Measurements from ENCODE around the gene TP53AIP1.

TP53AIP1 gene

DNA sequence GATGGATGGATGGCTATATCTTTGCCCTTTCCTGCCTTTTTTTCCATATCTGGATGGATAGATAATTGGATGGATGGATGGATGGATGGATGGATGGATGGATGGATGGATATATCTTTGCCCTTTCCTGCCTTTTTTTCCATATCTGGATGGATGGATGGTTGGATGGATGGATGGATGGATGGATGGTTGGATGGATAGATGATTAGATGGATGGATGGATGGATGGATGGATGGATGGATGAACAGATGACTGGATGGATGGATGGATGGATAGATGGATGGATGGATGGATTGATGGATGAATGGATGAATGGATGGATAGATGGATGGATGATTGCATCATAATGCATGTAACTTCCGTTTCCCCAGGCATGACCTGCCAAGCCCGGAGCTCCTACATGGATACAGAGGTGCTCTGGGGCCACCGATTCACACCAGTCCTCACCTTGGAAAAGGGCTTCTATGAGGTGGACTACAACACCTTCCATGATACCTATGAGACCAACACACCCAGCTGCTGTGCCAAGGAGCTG lies 26.6 kb downstream of the TP53AIP1 start:
- Histone ChIP-seq H4K8ac (ENCODE audit: low read depth, low read length) (no peak overlapping the region), H2BK5ac (ENCODE audit: low read length) (no peak overlapping the region), H3K4me2 (ENCODE audit: insufficient read depth, low read length, poor library complexity, severe bottlenecking) (no peak overlapping the region), H2AK5ac (ENCODE audit: low read depth, low read length) (peak overlapping the region; percentile 61), H3K4me1 (ENCODE audit: control insufficient read depth in 2 of 2, insufficient read depth in 1 of 2, low read depth in 1 of 2, low read length in 2 of 2) (peaks cover 0 to 5% of the 10 kb centered on the region in 2 donors), H2BK15ac (ENCODE audit: low read length) (no peak overlapping the region), H3K23ac (ENCODE audit: low read depth, low read length, poor library complexity) (no peak overlapping the region), H3K18ac (ENCODE audit: low read length) (no peak overlapping the region), H3K9me3 (replicated peaks in 1 of 2; ENCODE audit: control insufficient read depth in 2 of 2, insufficient read depth in 1 of 2, low read depth in 1 of 2, low read length in 2 of 2) (peaks cover 0 to 6% of the 10 kb centered on the region in 2 donors), H2AFZ (ENCODE audit: low read length) (no peak overlapping the region), H3K27me3 (ENCODE audit: control insufficient read depth in 3 of 3, insufficient read depth in 3 of 3, low read depth in 1 of 3, low read length in 3 of 3) (peaks cover 0 to 22% (median 0%) of the 10 kb centered on the region in 3 experiments), H2BK120ac (ENCODE audit: low read depth, low read length) (no peak overlapping the region), H3K14ac (ENCODE audit: low read length) (no peak overlapping the region), H3K4me3 (ENCODE audit: low read length in 2 of 2) (no peak overlapping the region), H4K91ac (ENCODE audit: low read depth, low read length, poor library complexity) (peak overlapping the region; percentile 13), H3K4ac (ENCODE audit: low read length) (no peak overlapping the region), H3K9ac (ENCODE audit: low read depth, low read length, poor library complexity) (no peak overlapping the region), H3K79me1 (ENCODE audit: low read depth, low read length) (no peaks in the 10 kb centered on the region), H3K27ac (replicated peaks; ENCODE audit: low read length) (no peak overlapping the region), H2BK12ac (ENCODE audit: low read length) (no peak overlapping the region), H3K36me3 (replicated peaks in 1 of 2; ENCODE audit: control insufficient read depth in 2 of 2, insufficient read depth in 2 of 2, low read length in 2 of 2) (no peaks in the 10 kb centered on the region)
- no CpG with 5 or more reads among the region's 3 CpGs for WGBS, 2 donors (ENCODE audit: extremely low coverage in 2 of 2, insufficient read length in 2 of 2, insufficient replicate concordance in 1 of 2)
- no peak for DNase-seq (ENCODE audit: low spot score)

DNA sequence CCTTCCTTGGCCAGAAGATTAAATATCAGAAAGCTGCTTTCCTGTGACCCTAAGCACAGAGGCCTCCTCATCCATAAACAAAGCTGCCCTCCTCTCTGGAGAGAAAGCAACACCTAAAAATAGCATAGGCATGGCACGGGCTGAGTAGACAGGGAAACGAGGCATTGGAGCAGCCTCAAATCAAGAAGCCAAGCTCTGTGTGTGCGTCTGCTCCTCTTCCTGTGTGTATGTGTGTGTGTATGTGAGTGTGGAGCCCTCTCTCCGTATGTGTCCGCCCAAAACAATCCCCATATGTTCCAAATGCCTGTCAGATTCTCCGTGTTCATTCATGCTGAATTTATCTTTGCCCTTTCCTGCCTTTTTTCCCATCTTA lies 27.5 kb downstream of the TP53AIP1 start:
- no peak overlapping the region for H3K23ac ChIP-seq (ENCODE audit: low read depth, low read length, poor library complexity)
- no CpG with 5 or more reads among the region's 6 CpGs for WGBS, 2 donors (ENCODE audit: extremely low coverage in 2 of 2, insufficient read length in 2 of 2, insufficient replicate concordance in 1 of 2)
- peaks cover 0 to 13% (median 0%) of the 10 kb centered on the region in 3 experiments for H3K27me3 ChIP-seq (ENCODE audit: control insufficient read depth in 3 of 3, insufficient read depth in 3 of 3, low read depth in 1 of 3, low read length in 3 of 3)
- H3K9me3 ChIP-seq (replicated peaks in 1 of 2; ENCODE audit: control insufficient read depth in 2 of 2, insufficient read depth in 1 of 2, low read depth in 1 of 2, low read length in 2 of 2) = peaks cover 0 to 6% of the 10 kb centered on the region in 2 donors
- no peak overlapping the region for H3K27ac ChIP-seq (replicated peaks; ENCODE audit: low read length)
- H2AK5ac ChIP-seq (ENCODE audit: low read depth, low read length) = no peak overlapping the region
- H2BK120ac ChIP-seq (ENCODE audit: low read depth, low read length) = no peak overlapping the region
- H2BK5ac ChIP-seq (ENCODE audit: low read length) = no peak overlapping the region
- no peak overlapping the region for H4K91ac ChIP-seq (ENCODE audit: low read depth, low read length, poor library complexity)
- H3K14ac ChIP-seq (ENCODE audit: low read length) = no peak overlapping the region
- no peak overlapping the region for H2BK15ac ChIP-seq (ENCODE audit: low read length)
- H4K8ac ChIP-seq (ENCODE audit: low read depth, low read length) = no peak overlapping the region
- DNase-seq (ENCODE audit: low spot score) = no peak
- H3K4ac ChIP-seq (ENCODE audit: low read length) = no peak overlapping the region
- H3K4me1 ChIP-seq (ENCODE audit: control insufficient read depth in 2 of 2, insufficient read depth in 1 of 2, low read depth in 1 of 2, low read length in 2 of 2) = peaks cover 0 to 5% of the 10 kb centered on the region in 2 donors
- H3K18ac ChIP-seq (ENCODE audit: low read length) = no peak overlapping the region
- H3K9ac ChIP-seq (ENCODE audit: low read depth, low read length, poor library complexity) = no peak overlapping the region
- H3K4me2 ChIP-seq (ENCODE audit: insufficient read depth, low read length, poor library complexity, severe bottlenecking) = no peak overlapping the region
- no peaks in the 10 kb centered on the region for H3K79me1 ChIP-seq (ENCODE audit: low read depth, low read length)
- H2BK12ac ChIP-seq (ENCODE audit: low read length) = no peak overlapping the region
- no peak overlapping the region for H2AFZ ChIP-seq (ENCODE audit: low read length)
- no peaks in the 10 kb centered on the region for H3K36me3 ChIP-seq (replicated peaks in 1 of 2; ENCODE audit: control insufficient read depth in 2 of 2, insufficient read depth in 2 of 2, low read length in 2 of 2)
- H3K4me3 ChIP-seq (ENCODE audit: low read length in 2 of 2) = no peak overlapping the region

DNA sequence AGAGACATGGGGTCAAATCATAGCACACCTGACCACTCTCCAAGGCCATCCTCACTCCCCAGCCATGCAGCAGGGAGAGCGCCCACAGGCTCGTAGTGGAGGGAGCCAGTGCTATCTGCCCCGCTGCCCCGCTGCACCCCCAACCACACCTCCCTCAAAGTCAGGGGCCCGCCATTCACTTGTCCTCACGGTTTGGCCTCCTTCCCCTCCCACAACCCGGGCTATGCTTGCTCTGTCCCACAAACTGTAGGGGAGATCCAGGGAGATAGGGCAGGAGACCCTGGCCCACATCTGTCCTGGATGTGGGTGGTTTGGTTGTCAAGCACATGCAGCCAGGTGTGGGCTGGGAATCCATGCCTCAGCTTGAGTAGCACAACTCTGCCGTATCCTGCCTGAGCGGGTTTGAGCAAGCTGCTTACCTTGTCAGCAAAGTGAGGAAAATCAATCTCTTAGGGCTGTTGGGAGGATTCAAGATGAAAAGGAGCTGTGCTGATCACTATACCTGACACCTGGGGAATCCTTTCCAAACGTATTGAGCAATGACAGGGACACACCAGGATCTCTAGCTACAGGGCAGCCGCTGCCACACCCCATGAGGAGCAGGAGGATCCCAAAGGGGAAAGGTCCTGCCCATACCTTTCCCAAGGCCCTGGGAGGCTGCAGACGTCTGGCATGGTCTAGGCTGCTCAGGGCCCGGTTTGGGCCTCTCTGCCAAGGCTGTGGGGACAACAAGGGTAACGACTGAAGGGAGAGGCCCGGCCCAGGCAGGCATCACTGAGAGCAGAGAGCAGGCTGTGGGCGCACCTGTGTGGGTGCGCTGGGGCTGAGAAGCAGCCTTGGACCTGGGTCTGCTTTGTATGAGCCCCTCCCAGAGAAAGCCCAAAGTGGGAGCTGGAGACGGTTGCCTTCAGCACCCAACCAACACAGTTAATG lies 28.2 kb downstream of the TP53AIP1 start:
- no peak for DNase-seq (ENCODE audit: low spot score)
- peaks cover 0 to 6% of the 10 kb centered on the region in 2 donors for H3K9me3 ChIP-seq (replicated peaks in 1 of 2; ENCODE audit: control insufficient read depth in 2 of 2, insufficient read depth in 1 of 2, low read depth in 1 of 2, low read length in 2 of 2)
- H2AFZ ChIP-seq (ENCODE audit: low read length) = no peak overlapping the region
- H4K91ac ChIP-seq (ENCODE audit: low read depth, low read length, poor library complexity) = no peak overlapping the region
- H4K8ac ChIP-seq (ENCODE audit: low read depth, low read length) = no peak overlapping the region
- H2BK15ac ChIP-seq (ENCODE audit: low read length) = no peak overlapping the region
- H3K27me3 ChIP-seq (ENCODE audit: control insufficient read depth in 3 of 3, insufficient read depth in 3 of 3, low read depth in 1 of 3, low read length in 3 of 3) = peaks cover 0 to 10% (median 0%) of the 10 kb centered on the region in 3 experiments
- peak overlapping the region; percentile 84 for H3K14ac ChIP-seq (ENCODE audit: low read length)
- no peak overlapping the region for H3K27ac ChIP-seq (replicated peaks; ENCODE audit: low read length)
- H3K18ac ChIP-seq (ENCODE audit: low read length) = peak overlapping the region; percentile 76
- no peak overlapping the region for H3K4ac ChIP-seq (ENCODE audit: low read length)
- no peak overlapping the region for H2BK5ac ChIP-seq (ENCODE audit: low read length)
- H3K4me2 ChIP-seq (ENCODE audit: insufficient read depth, low read length, poor library complexity, severe bottlenecking) = no peak overlapping the region
- peaks cover 0 to 5% of the 10 kb centered on the region in 2 donors for H3K4me1 ChIP-seq (ENCODE audit: control insufficient read depth in 2 of 2, insufficient read depth in 1 of 2, low read depth in 1 of 2, low read length in 2 of 2)
- H2BK120ac ChIP-seq (ENCODE audit: low read depth, low read length) = no peak overlapping the region
- no peaks in the 10 kb centered on the region for H3K79me1 ChIP-seq (ENCODE audit: low read depth, low read length)
- H3K4me3 ChIP-seq (ENCODE audit: low read length in 2 of 2) = no peak overlapping the region
- H3K36me3 ChIP-seq (replicated peaks in 1 of 2; ENCODE audit: control insufficient read depth in 2 of 2, insufficient read depth in 2 of 2, low read length in 2 of 2) = no peaks in the 10 kb centered on the region
- H2BK12ac ChIP-seq (ENCODE audit: low read length) = no peak overlapping the region
- WGBS, 2 donors (ENCODE audit: extremely low coverage in 2 of 2, insufficient read length in 2 of 2, insufficient replicate concordance in 1 of 2) = no CpG with 5 or more reads among the region's 18 CpGs
- H3K9ac ChIP-seq (ENCODE audit: low read depth, low read length, poor library complexity) = peak overlapping the region; percentile 0
- peak overlapping the region; percentile 34 for H2AK5ac ChIP-seq (ENCODE audit: low read depth, low read length)
- peak overlapping the region; percentile 39 for H3K23ac ChIP-seq (ENCODE audit: low read depth, low read length, poor library complexity)

DNA sequence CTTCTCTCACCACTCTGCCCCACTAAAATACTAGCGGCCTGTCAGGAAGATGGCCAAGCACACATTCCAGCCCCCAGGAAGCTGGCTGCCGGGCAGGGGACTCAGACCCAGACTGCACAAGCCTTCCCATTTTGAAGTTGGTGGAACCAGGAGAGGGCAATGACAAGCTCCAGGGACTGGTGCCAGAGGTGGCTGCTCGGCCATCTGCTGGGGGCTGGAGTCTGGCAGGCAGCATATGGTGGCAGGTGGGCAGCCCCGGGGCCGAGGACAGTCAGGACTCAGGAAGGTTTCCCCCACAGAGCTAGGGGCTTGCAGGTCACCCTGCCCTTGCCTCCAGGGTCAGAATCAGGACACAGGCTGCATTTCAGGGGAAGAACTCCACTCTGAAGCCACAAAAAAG lies 28.9 kb downstream of the TP53AIP1 start:
- Histone ChIP-seq H3K4me2 (ENCODE audit: insufficient read depth, low read length, poor library complexity, severe bottlenecking) (no peak overlapping the region), H2AFZ (ENCODE audit: low read length) (no peak overlapping the region), H3K27ac (replicated peaks; ENCODE audit: low read length) (no peak overlapping the region), H3K36me3 (replicated peaks in 1 of 2; ENCODE audit: control insufficient read depth in 2 of 2, insufficient read depth in 2 of 2, low read length in 2 of 2) (no peaks in the 10 kb centered on the region), H3K14ac (ENCODE audit: low read length) (no peak overlapping the region), H3K79me1 (ENCODE audit: low read depth, low read length) (no peaks in the 10 kb centered on the region), H3K4me1 (ENCODE audit: control insufficient read depth in 2 of 2, insufficient read depth in 1 of 2, low read depth in 1 of 2, low read length in 2 of 2) (peaks cover 0 to 5% of the 10 kb centered on the region in 2 donors), H4K91ac (ENCODE audit: low read depth, low read length, poor library complexity) (no peak overlapping the region), H2BK120ac (ENCODE audit: low read depth, low read length) (no peak overlapping the region), H3K27me3 (ENCODE audit: control insufficient read depth in 3 of 3, insufficient read depth in 3 of 3, low read depth in 1 of 3, low read length in 3 of 3) (peaks cover 0 to 7% (median 0%) of the 10 kb centered on the region in 3 experiments), H2BK15ac (ENCODE audit: low read length) (peak overlapping the region; percentile 27), H2BK12ac (ENCODE audit: low read length) (no peak overlapping the region), H3K9me3 (replicated peaks in 1 of 2; ENCODE audit: control insufficient read depth in 2 of 2, insufficient read depth in 1 of 2, low read depth in 1 of 2, low read length in 2 of 2) (peaks cover 0 to 6% of the 10 kb centered on the region in 2 donors), H3K4ac (ENCODE audit: low read length) (no peak overlapping the region), H4K8ac (ENCODE audit: low read depth, low read length) (no peak overlapping the region), H3K23ac (ENCODE audit: low read depth, low read length, poor library complexity) (no peak overlapping the region), H2AK5ac (ENCODE audit: low read depth, low read length) (no peak overlapping the region), H2BK5ac (ENCODE audit: low read length) (no peak overlapping the region), H3K18ac (ENCODE audit: low read length) (peak overlapping the region; percentile 67), H3K9ac (ENCODE audit: low read depth, low read length, poor library complexity) (no peak overlapping the region), H3K4me3 (ENCODE audit: low read length in 2 of 2) (no peak overlapping the region)
- DNase-seq (ENCODE audit: low spot score) = no peak
- WGBS, 2 donors (ENCODE audit: extremely low coverage in 2 of 2, insufficient read length in 2 of 2, insufficient replicate concordance in 1 of 2) = no CpG with 5 or more reads among the region's 5 CpGs
